ENCODE data around the gene TMEM184C. TPM values are rescaled to one million over a fixed set of nuclear protein-coding genes. Genes with fewer than 3 reads are reported as not detected.

Gene TMEM184C
- polyA plus RNA-seq, 1 experiment, result 27.1 TPM

- Histone ChIP-seq H3K36me3 (ENCODE audit: control insufficient read depth, insufficient read depth, low read length) (no peaks in the 10 kb centered on the region; the same call in 1 of the 2 replicates), H3K4me3 (ENCODE audit: low read depth, low read length) (no peak overlapping the region), H3K27me3 (ENCODE audit: control insufficient read depth, insufficient read depth, low read length) (no peaks in the 10 kb centered on the region)
- DNase-seq (ENCODE audit: low read depth), result no peak
- POLR2A ChIA-PET, result interaction anchor here (0.6 kb wide), 1 partner anchor 41 kb away, joined by 3 read pairs; no protein-coding TSS in a partner anchor
- CTCF ChIA-PET, result interaction anchor here (0.6 to 1.1 kb wide), 4 partner anchors 13 to 361 kb away, joined by 3 to 5 read pairs (median 3); partner anchors contain the start of gene ARHGAP10
- TF ChIP-seq CTCF (IDR thresholded peaks at IDR 0.05; ENCODE audit: insufficient read depth, low read depth, low read length), result no peak
These were observed 23.1 kb downstream of the TMEM184C start for GRCh38 chr4:147640331-147640730.

- Histone ChIP-seq H3K27me3 (ENCODE audit: control insufficient read depth, insufficient read depth, low read length) (no peaks in the 10 kb centered on the region), H3K36me3 (ENCODE audit: control insufficient read depth, insufficient read depth, low read length) (no peaks in the 10 kb centered on the region; the same call in 1 of the 2 replicates), H3K4me3 (ENCODE audit: low read depth, low read length) (no peak overlapping the region)
- ChIA-PET CTCF (interaction anchor here (1.5 kb wide), 1 partner anchor 10 kb away, joined by 8 read pairs; no protein-coding TSS in a partner anchor), POLR2A (no interaction called here)
- TF ChIP-seq CTCF (IDR thresholded peaks at IDR 0.05; ENCODE audit: insufficient read depth, low read depth, low read length), result no peak
- no peak for DNase-seq (ENCODE audit: low read depth)
These were observed 26.4 kb downstream of the TMEM184C start for GRCh38 chr4:147643616-147644015.

GRCh38 chr4:147644471-147644870, 27.3 kb downstream of the TMEM184C start:
- POLR2A ChIA-PET, result no interaction called here
- CTCF ChIA-PET, result interaction anchor here (0.7 to 1.0 kb wide), 2 partner anchors 64 to 114 kb away, joined by 3 to 5 read pairs; no protein-coding TSS in a partner anchor
- H3K36me3 ChIP-seq (ENCODE audit: control insufficient read depth, insufficient read depth, low read length), result no peaks in the 10 kb centered on the region; the same call in 1 of the 2 replicates
- DNase-seq (ENCODE audit: low read depth), result no peak
- no peaks in the 10 kb centered on the region for H3K27me3 ChIP-seq (ENCODE audit: control insufficient read depth, insufficient read depth, low read length)
- no peak for TF ChIP-seq CTCF (IDR thresholded peaks at IDR 0.05; ENCODE audit: insufficient read depth, low read depth, low read length)
- H3K4me3 ChIP-seq (ENCODE audit: low read depth, low read length), result no peak overlapping the region

GRCh38 chr4:147645099-147645498, 27.9 kb downstream of the TMEM184C start:
- Histone ChIP-seq H3K4me3 (ENCODE audit: low read depth, low read length) (no peak overlapping the region), H3K27me3 (ENCODE audit: control insufficient read depth, insufficient read depth, low read length) (no peaks in the 10 kb centered on the region), H3K36me3 (ENCODE audit: control insufficient read depth, insufficient read depth, low read length) (no peaks in the 10 kb centered on the region)
- ChIA-PET POLR2A (no interaction called here), CTCF (interaction anchor here (1.0 kb wide), 1 partner anchor 63 kb away, joined by 5 read pairs; no protein-coding TSS in a partner anchor)
- no peak for DNase-seq (ENCODE audit: low read depth)
- no peak for TF ChIP-seq CTCF (IDR thresholded peaks at IDR 0.05; ENCODE audit: insufficient read depth, low read depth, low read length)

GRCh38 chr4:147648656-147649055, 31.5 kb downstream of the TMEM184C start:
- POLR2A ChIA-PET, result no interaction called here
- no peak overlapping the region for H3K4me3 ChIP-seq (ENCODE audit: low read depth, low read length)
- H3K36me3 ChIP-seq (ENCODE audit: control insufficient read depth, insufficient read depth, low read length), result no peaks in the 10 kb centered on the region
- CTCF ChIA-PET, result interaction anchor here (0.6 to 1.3 kb wide), 2 partner anchors 68 to 218 kb away, joined by 3 to 4 read pairs; no protein-coding TSS in a partner anchor
- no peaks in the 10 kb centered on the region for H3K27me3 ChIP-seq (ENCODE audit: control insufficient read depth, insufficient read depth, low read length)
- no peak for TF ChIP-seq CTCF (IDR thresholded peaks at IDR 0.05; ENCODE audit: insufficient read depth, low read depth, low read length)
- DNase-seq (ENCODE audit: low read depth), result no peak
